ENCODE measurements around the gene MUC6.

MUC6 gene

GRCh38 chr11:1070594-1071462 lies 34.3 kb upstream of the MUC6 start:
- TF ChIP-seq, protein P1, sequence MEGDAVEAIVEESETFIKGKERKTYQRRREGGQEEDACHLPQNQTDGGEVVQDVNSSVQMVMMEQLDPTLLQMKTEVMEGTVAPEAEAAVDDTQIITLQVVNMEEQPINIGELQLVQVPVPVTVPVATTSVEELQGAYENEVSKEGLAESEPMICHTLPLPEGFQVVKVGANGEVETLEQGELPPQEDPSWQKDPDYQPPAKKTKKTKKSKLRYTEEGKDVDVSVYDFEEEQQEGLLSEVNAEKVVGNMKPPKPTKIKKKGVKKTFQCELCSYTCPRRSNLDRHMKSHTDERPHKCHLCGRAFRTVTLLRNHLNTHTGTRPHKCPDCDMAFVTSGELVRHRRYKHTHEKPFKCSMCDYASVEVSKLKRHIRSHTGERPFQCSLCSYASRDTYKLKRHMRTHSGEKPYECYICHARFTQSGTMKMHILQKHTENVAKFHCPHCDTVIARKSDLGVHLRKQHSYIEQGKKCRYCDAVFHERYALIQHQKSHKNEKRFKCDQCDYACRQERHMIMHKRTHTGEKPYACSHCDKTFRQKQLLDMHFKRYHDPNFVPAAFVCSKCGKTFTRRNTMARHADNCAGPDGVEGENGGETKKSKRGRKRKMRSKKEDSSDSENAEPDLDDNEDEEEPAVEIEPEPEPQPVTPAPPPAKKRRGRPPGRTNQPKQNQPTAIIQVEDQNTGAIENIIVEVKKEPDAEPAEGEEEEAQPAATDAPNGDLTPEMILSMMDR (IDR thresholded peaks at IDR 0.05): no peak

DNA sequence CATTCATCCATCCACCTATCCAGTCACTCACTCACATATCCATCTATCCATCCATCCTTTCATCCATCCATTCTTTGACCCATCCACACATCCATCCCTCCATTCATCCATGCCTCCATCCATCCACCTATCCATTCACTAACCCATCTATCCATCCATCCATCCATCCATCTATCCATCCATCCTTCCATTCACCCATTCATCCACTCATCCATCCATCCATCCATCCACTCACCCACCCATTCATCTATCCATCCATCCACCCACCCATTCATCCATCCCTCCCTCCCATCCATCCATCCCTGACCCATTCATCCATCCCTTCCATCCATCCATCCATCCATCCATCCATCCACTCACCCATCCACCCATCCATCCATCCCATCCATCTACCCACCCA lies 33.2 kb upstream of the MUC6 start:
- TF ChIP-seq, protein P1 (IDR thresholded peaks at IDR 0.05): no peak

DNA sequence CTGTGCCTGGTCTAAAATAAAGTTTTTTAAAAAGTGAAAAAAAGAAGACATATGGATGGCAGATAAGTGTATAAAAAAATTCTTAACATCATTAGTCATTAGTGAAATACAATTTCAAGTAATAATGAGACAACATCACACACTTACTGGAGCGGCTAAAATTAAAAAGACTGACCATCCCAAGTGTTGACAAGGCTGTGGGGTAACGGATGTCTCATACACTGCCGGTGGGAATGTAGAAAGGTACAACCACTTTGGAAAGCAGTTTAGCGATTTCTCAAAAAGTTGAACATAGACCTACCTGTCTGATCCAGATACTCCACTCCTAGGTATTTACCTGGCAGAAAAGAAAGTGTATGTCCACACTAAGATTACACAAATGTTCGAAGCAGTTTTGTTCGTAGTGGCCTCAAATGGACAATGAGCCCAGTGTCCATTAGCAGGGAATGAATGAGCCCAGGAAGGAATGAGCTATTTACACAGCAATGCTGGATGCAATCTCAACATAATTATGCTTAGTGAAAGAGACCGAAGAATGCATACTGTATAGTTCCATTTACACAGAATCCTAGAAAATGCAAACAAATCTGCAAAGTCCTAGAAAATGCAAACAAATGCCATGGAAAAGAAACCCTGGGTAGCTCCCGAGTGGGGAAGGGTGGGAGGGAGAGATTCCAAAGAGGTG lies 31.4 kb upstream of the MUC6 start:
- TF ChIP-seq, protein P1 (IDR thresholded peaks at IDR 0.05): no peak

DNA sequence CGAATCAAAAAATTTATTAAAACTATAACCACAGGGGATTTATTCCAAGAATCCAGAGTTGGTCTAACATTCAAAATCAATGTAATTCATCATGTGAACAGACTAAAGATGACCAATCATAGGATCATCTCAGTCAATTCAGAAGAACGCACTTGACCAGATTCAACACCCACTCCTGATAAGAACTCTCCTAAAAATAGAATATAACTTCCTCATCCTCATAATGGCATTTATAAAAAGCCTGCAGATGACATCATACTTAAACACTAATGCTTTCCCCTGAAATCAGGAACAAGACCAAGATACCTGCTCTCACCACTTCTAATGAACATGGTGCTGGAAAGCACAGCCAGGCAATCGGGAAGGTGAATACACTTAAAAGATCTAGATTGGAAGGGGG lies 27.6 kb upstream of the MUC6 start:
- TF ChIP-seq, protein P1 (IDR thresholded peaks at IDR 0.05): no peak

DNA sequence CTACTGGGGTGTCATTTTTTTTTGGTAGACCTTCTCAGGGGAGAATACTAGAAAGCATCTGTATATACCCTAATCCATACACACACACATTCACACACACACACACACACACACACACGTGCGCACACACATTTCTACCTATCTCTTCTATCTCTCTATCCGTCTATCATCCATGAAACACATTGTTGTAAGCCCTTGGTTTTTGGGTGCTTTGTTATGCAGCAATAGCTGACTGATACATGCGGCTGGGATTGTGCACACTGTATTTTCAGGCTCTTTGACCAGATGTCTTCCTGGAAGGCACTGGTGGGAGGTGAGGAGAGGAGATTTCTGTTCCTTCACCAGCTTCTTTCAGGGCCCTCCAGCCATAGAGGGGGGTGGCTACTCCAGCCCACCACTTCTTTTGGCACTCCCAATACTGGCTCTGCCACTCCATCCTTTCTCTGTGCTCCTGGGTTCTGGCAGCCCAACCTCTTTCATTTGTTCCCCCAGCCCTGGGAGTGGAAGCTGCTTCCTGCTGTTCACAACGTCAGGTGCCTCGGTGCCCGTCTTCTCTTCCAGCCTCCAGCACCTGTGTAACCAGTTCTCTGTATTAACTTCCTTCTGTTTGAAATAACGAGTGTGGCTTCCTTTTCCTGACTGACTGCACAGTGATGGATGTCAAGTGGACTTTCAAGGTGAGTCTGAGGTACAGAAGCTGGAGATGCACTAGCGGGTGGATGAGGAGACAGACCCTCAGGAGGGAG lies 25.7 kb upstream of the MUC6 start:
- TF ChIP-seq, protein P1 (IDR thresholded peaks at IDR 0.05): no peak

DNA sequence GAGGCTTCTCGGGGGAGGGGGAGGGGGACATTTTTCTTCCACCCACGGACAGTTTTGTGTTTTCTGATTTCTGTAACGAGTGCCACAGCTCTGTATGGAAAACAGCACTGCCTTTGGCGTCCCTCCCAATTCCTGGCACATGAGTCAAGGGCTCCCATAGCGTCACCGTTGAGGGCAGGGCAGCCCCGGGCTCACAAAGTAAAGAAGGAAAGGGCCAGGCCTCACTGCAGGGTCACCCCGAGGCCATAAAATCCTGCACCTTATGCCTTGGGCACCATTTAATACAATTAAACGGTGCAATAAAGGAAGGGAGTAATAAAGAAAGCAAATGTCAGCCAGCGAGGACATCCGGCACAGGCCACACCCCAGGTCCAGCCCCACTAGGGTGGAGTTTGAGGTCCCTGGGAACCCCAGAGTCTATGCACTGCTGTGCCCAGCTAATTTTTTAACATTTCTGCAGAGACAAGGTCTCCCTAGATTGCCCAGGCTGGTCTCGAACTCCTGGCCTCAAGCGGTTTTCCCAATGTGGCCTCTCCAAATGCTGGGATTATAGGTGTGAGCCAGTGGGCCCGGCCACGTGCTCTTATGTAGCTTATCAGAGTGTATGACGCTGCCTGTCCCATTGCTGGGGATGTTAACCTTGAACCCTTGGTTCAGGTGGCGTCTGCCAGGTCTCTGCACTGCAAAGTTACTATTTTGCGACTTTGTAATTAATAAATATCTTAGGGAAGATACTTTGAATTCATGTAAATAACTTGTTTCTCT lies 24.5 kb upstream of the MUC6 start:
- TF ChIP-seq, protein P1 (IDR thresholded peaks at IDR 0.05): no peak

- TF ChIP-seq, protein P1 (IDR thresholded peaks at IDR 0.05): no peak
These were observed 23.9 kb upstream of the MUC6 start for GRCh38 chr11:1060410-1060809.

All from LNCAP (cell line).